ENCODE measurements around the gene PTPRR. TPM values are rescaled to one million over a fixed set of nuclear protein-coding genes. Genes with fewer than 3 reads are reported as not detected.

PTPRR gene
- total and polyA plus RNA-seq, 2 of the 4 experiments (the other 2 are of a cell fraction): 0.18 to 0.21 TPM

GRCh38 chr12:70809887-70810286 lies 110.7 kb downstream of the PTPRR start:
- H3K27me3 ChIP-seq (ENCODE audit: control insufficient read depth, insufficient read depth, low read length): no peaks in the 10 kb centered on the region
- H2BK20ac ChIP-seq (ENCODE audit: low read depth, low read length): no peak overlapping the region
- CTCF ChIA-PET: no interaction called here
- H2BK5ac ChIP-seq (ENCODE audit: low read depth, low read length, poor library complexity, severe bottlenecking): no peak overlapping the region
- POLR2A ChIA-PET (ENCODE audit: unreplicated experiment): no interaction called here
- no peak overlapping the region for H3K4ac ChIP-seq (ENCODE audit: low read depth, low read length)
- H2AK5ac ChIP-seq (ENCODE audit: low read depth, low read length): no peak overlapping the region
- no peak overlapping the region for H3K23ac ChIP-seq (ENCODE audit: low read depth, low read length)
- H3K9me1 ChIP-seq (ENCODE audit: insufficient read depth, low read length): no peaks in the 10 kb centered on the region
- H3K9ac ChIP-seq (ENCODE audit: low read depth, low read length): no peak overlapping the region
- H4K8ac ChIP-seq (ENCODE audit: low read depth in 2 of 2, low read length in 2 of 2): no peak overlapping the region
- H2AFZ ChIP-seq (replicated peaks; ENCODE audit: low read length, poor library complexity): no peak overlapping the region
- intact Hi-C loops (cut with micrococcal nuclease): no loop called here
- H3K4me1 ChIP-seq (ENCODE audit: control insufficient read depth, insufficient read depth, low read length): no peaks in the 10 kb centered on the region
- ATAC-seq (ENCODE audit: low read depth) (no peak), DNase-seq (no peak)
- no TSS peak for BruUV-seq (replicated peaks)
- TF ChIP-seq CEBPB (IDR thresholded peaks at IDR 0.05; ENCODE audit: low read depth, low read length): no peak
- no peak for TF ChIP-seq MAZ (IDR thresholded peaks at IDR 0.05; ENCODE audit: borderline replicate concordance, low read depth, low read length)
- no peak for TF ChIP-seq RAD21 (IDR thresholded peaks at IDR 0.05; ENCODE audit: low read length)
- TF ChIP-seq USF2 (IDR thresholded peaks at IDR 0.05; ENCODE audit: low read depth, low read length): no peak
- TF ChIP-seq SMC3 (IDR thresholded peaks at IDR 0.05; ENCODE audit: low read depth, low read length): no peak
- TF ChIP-seq CHD1 (IDR thresholded peaks at IDR 0.05; ENCODE audit: low read depth, low read length): no peak
- TF ChIP-seq MXI1 (IDR thresholded peaks at IDR 0.05; ENCODE audit: borderline replicate concordance, low read depth, low read length): no peak
- no peak for TF ChIP-seq BHLHE40 (IDR thresholded peaks at IDR 0.05; ENCODE audit: low read depth, low read length)
- no peak for TF ChIP-seq FOS (IDR thresholded peaks at IDR 0.05; ENCODE audit: low read depth, low read length)
- TF ChIP-seq CTCF (conservative IDR thresholded peaks at IDR 0.05; ENCODE audit: low read depth, low read length): no peak
- no peak for TF ChIP-seq MAFK (IDR thresholded peaks at IDR 0.05; ENCODE audit: low read depth, low read length)
- no peak for TF ChIP-seq POLR2A (IDR thresholded peaks at IDR 0.05; ENCODE audit: low read depth, low read length)
- TF ChIP-seq RCOR1 (IDR thresholded peaks at IDR 0.05; ENCODE audit: insufficient replicate concordance, low read length): no peak
- no peak for TF ChIP-seq NFE2L2 (IDR thresholded peaks at IDR 0.05; ENCODE audit: low read depth, low read length)
- TF ChIP-seq RFX5 (IDR thresholded peaks at IDR 0.05; ENCODE audit: low read depth, low read length): no peak
- TF ChIP-seq ELK1 (IDR thresholded peaks at IDR 0.05; ENCODE audit: borderline replicate concordance, low read depth, low read length): no peak
- no peak overlapping the region for H3K4me2 ChIP-seq (ENCODE audit: low read depth, low read length)
- dilution Hi-C loops (cut with HindIII; ENCODE audit: low sequenced_read_pairs, unreplicated experiment): no loop called here
- H3K56ac ChIP-seq (ENCODE audit: extremely low read depth, insufficient read depth, low read length): no peak overlapping the region
- no peaks in the 10 kb centered on the region for H3K9me3 ChIP-seq (ENCODE audit: control insufficient read depth, insufficient read depth, low read length)
- H3K18ac ChIP-seq (ENCODE audit: low read depth, low read length): no peak overlapping the region
- H4K20me1 ChIP-seq (ENCODE audit: insufficient read depth, low read length): no peaks in the 10 kb centered on the region
- no CpG with 5 or more reads among the region's 4 CpGs for WGBS, 2 experiments (ENCODE audit: extremely low coverage in 2 of 2, insufficient read length in 1 of 2)
- no peak overlapping the region for H3K4me3 ChIP-seq (ENCODE audit: insufficient read depth, low read depth, low read length)
- H4K5ac ChIP-seq (ENCODE audit: low read depth, low read length): no peak overlapping the region
- H3K27ac ChIP-seq (ENCODE audit: insufficient read depth, low read length): no peak overlapping the region
- no peaks in the 10 kb centered on the region for H3K79me1 ChIP-seq (ENCODE audit: low read depth in 1 of 2, low read length in 2 of 2)
- H2AK9ac ChIP-seq (replicated peaks; ENCODE audit: low read depth, low read length, poor library complexity): no peak overlapping the region
- H2BK15ac ChIP-seq (ENCODE audit: low read depth, low read length): no peak overlapping the region
- in situ Hi-C loops (cut with MboI; ENCODE audit: low sequenced_read_pairs): no loop called here
- no peak overlapping the region for H2BK120ac ChIP-seq (ENCODE audit: low read depth, low read length)
- no peak overlapping the region for H4K91ac ChIP-seq (ENCODE audit: insufficient read depth, low read depth, low read length)
- H3K36me3 ChIP-seq (ENCODE audit: control insufficient read depth, insufficient read depth, low read length): no peaks in the 10 kb centered on the region
- H3K14ac ChIP-seq (replicated peaks; ENCODE audit: low read depth, low read length): no peak overlapping the region

Data from IMR-90 (cell line).